ENCODE measurements around the gene RAD51D. TPM values are rescaled to one million over a fixed set of nuclear protein-coding genes. Genes with fewer than 3 reads are reported as not detected.

The RAD51D gene
- total RNA-seq, 6 experiments from 2014 or later: 3.9 to 5.5 (median 4.3) TPM

DNA sequence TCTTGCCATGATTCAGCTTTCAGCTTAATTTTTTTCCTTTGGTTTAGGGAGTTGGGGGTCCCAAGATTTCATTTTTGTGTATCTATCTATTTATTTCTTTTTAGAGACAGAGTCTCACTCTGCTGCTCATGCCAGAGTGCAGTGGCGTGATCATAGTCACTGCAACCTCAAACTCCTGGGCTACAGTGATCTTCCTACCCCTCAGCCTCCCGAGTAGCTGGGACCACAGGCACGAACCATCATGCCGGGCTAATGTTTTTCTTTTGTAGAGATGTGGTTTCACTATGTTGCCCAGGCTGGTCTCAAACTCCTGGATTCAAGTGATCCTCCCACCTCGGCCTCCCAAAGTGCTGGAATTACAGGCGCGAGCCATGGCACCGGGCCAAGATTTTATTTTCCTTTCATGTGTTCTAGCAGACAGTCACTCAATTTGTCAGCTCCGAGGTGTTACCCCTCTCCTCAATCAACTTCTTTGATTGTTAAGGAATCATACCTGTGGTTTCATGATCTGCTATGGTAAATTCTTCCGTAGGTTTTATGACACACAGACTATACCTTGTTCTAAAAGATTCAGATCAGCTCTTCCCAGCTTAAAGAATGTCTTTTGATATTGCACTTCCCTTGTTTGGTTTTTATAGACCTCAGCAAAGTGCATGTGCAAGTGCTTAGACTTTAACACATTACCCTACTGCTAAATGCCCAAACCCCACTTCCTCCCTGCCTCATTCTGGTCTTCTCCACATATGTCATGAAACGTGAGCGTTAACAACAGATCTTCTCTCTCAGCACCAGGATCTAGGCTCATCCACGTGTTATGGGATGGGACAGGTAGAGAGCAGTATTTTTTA is 40.9 kb upstream of the RAD51D start:
- H3K27me3 ChIP-seq: no peaks in the 10 kb centered on the region
- H3K4me3 ChIP-seq: no peak overlapping the region
- peak in 1 of 3 donors; percentile 14 for DNase-seq
- no peaks in the 10 kb centered on the region for H3K4me1 ChIP-seq
- intact Hi-C loops (cut with DNase I): no loop called here
- TF ChIP-seq, protein P1, sequence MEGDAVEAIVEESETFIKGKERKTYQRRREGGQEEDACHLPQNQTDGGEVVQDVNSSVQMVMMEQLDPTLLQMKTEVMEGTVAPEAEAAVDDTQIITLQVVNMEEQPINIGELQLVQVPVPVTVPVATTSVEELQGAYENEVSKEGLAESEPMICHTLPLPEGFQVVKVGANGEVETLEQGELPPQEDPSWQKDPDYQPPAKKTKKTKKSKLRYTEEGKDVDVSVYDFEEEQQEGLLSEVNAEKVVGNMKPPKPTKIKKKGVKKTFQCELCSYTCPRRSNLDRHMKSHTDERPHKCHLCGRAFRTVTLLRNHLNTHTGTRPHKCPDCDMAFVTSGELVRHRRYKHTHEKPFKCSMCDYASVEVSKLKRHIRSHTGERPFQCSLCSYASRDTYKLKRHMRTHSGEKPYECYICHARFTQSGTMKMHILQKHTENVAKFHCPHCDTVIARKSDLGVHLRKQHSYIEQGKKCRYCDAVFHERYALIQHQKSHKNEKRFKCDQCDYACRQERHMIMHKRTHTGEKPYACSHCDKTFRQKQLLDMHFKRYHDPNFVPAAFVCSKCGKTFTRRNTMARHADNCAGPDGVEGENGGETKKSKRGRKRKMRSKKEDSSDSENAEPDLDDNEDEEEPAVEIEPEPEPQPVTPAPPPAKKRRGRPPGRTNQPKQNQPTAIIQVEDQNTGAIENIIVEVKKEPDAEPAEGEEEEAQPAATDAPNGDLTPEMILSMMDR (IDR thresholded peaks at IDR 0.05): no peak
- no peak for TF ChIP-seq POLR2A (IDR thresholded peaks at IDR 0.05)
- H3K27ac ChIP-seq: no peak overlapping the region
- H3K36me3 ChIP-seq: no peaks in the 10 kb centered on the region
- peak in 2 of 4 donors; percentile 21 to 35 for ATAC-seq
- WGBS (ENCODE audit: insufficient coverage, low coverage, low lambda C conversion rate, missing lambda C conversion rate): 53% methylated on average over 10 of the region's 13 CpGs
- H3K9me3 ChIP-seq: no peaks in the 10 kb centered on the region

DNA sequence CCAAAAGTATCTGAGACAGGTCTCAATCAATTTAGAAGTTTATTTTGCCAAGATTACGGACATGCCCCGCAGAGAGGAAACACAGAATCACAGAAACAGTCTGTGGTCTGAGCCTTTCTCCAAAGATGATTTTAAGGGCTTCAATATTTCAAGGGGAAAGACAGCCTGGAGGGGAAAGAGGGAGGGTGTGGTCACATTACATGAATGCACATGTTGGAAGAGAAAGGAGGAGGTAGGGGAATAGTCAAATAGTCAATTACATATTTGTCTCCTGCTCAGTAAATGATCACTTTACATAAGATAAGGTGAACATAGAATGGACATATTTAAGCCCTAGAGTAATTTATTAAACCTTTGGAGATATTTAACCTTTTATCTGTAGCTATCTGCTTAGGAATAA is 40.3 kb upstream of the RAD51D start:
- H3K9me3 ChIP-seq: no peaks in the 10 kb centered on the region
- intact Hi-C loops (cut with DNase I): no loop called here
- no peak overlapping the region for H3K4me3 ChIP-seq
- H3K27me3 ChIP-seq: no peaks in the 10 kb centered on the region
- TF ChIP-seq, protein P1 (IDR thresholded peaks at IDR 0.05): no peak
- no peak for TF ChIP-seq POLR2A (IDR thresholded peaks at IDR 0.05)
- H3K36me3 ChIP-seq: no peaks in the 10 kb centered on the region
- no peak overlapping the region for H3K27ac ChIP-seq
- 43% methylated on average over 2 of the region's 2 CpGs for WGBS (ENCODE audit: insufficient coverage, low coverage, low lambda C conversion rate, missing lambda C conversion rate)
- ATAC-seq (no peak), DNase-seq (no peak)
- H3K4me1 ChIP-seq: no peaks in the 10 kb centered on the region

DNA sequence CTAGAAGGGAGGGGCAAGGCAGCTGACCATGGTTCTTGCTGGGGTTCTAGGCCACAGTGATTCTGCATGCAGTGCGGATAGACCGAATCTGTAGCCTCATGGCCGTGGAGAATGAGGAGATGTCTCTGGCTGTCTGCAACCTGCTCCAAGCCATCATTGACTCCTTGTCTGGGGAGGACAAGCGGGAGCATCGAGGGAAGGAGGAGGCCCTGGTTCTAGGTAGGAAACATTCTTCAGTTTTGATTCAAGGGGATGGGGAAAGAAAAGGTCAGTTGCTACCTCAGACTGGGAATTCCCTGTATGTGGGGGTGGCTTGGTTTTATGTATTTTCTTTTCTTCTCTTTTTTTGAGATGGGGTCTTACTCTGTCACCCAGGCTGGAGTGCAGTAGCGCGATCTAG is 35.6 kb upstream of the RAD51D start:
- no peaks in the 10 kb centered on the region for H3K9me3 ChIP-seq
- 75% methylated on average over 5 of the region's 7 CpGs for WGBS (ENCODE audit: insufficient coverage, low coverage, low lambda C conversion rate, missing lambda C conversion rate)
- no peak overlapping the region for H3K4me3 ChIP-seq
- TF ChIP-seq, protein P1 (IDR thresholded peaks at IDR 0.05): no peak
- TF ChIP-seq POLR2A (IDR thresholded peaks at IDR 0.05): no peak
- no peaks in the 10 kb centered on the region for H3K36me3 ChIP-seq
- peak in 1 of 3 donors; percentile 14 for DNase-seq
- H3K27ac ChIP-seq: no peak overlapping the region
- intact Hi-C loops (cut with DNase I): no loop called here
- H3K27me3 ChIP-seq: no peaks in the 10 kb centered on the region
- no peaks in the 10 kb centered on the region for H3K4me1 ChIP-seq
- no peak for ATAC-seq

DNA sequence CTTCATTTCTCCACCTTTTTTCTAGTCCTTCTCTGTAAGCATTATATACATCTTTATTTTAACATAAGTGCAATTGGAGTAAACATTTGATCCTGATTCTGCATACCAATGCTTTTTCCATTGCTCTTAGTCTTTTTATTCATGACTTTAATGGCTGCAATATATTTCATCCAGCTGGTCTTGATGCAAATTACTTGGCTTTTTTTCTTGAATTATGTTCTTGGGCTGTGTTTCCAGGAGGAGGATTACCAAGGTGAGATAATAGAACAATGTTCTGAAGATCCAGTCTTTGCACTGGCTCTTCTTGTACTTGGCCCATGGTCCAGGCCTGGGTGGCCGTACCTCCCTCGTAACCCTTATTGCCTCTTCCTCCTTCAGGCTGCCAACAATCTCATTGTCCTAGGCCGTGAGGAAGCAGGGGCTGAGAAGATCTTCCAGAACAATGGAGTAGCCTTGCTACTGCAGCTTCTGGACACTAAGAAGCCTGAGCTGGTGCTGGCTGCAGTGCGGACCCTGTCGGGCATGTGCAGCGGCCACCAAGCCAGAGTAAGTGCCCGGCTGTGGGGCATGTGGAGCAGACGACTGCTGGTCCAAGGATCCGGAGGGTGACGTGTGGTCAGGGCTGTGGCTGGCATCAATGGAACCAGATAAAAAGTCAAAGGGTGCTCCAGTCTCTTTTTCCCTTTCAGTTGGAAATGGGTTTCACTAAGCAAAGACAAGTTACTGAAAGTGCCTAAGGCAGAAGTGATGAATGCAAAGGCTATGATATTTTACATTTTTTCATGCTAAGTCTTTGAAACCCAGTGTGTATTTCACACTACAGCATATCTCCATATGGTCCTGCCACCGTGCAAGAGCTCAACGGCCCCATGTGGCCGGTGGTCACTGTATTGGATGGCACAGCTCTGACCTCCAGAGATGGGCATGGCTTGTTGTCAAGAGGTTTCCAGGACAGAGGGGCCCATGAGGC is 34.8 kb upstream of the RAD51D start:
- no peaks in the 10 kb centered on the region for H3K27me3 ChIP-seq
- DNase-seq: peak in 1 of 3 donors; percentile 28
- no peak for TF ChIP-seq POLR2A (IDR thresholded peaks at IDR 0.05)
- TF ChIP-seq, protein P1 (IDR thresholded peaks at IDR 0.05): no peak
- H3K36me3 ChIP-seq: no peaks in the 10 kb centered on the region
- WGBS (ENCODE audit: insufficient coverage, low coverage, low lambda C conversion rate, missing lambda C conversion rate): 67% methylated on average over 9 of the region's 13 CpGs
- no peak overlapping the region for H3K4me3 ChIP-seq
- H3K9me3 ChIP-seq: no peaks in the 10 kb centered on the region
- no peaks in the 10 kb centered on the region for H3K4me1 ChIP-seq
- intact Hi-C loops (cut with DNase I): no loop called here
- H3K27ac ChIP-seq: no peak overlapping the region
- no peak for ATAC-seq
